BLaER1 treated with 17β-estradiol and CSF1 and Interleukin-3, amounts not matched to agents 10 nM and 100 nM (cell line): ENCODE data around the gene COX6B1.
"Not testable (repeated sequence)": the region's sequence is repeated elsewhere in the genome, so short reads cannot be mapped to it uniquely, and the experiment has no call there.

ENCODE experiments used
- H3K27ac ChIP-seq, 11 experiments: shearing (Covaris generic); formaldehyde crosslinking; 2 replicates each; pipeline ENCODE4 v1.8.1; 2022
- H3K27me3 ChIP-seq, 11 experiments: shearing (Covaris generic); formaldehyde crosslinking; 2 replicates each; pipeline ENCODE4 v1.8.1; 2022
- H3K36me3 ChIP-seq, 11 experiments: shearing (Covaris generic); formaldehyde crosslinking; 2 replicates each; pipeline ENCODE4 v1.8.1; 2022
- H3K4me1 ChIP-seq, 10 experiments: shearing (Covaris generic); formaldehyde crosslinking; 2 replicates each; pipeline ENCODE4 v1.8.1; 2022
- H3K4me2 ChIP-seq, 11 experiments: shearing (Covaris generic); formaldehyde crosslinking; 2 replicates each; pipeline ENCODE4 v1.8.1; 2022
- H3K4me3 ChIP-seq, 10 experiments: shearing (Covaris generic); formaldehyde crosslinking; 2 replicates each; pipeline ENCODE4 v1.8.1; 2022
- H3K9ac ChIP-seq, 11 experiments: shearing (Covaris generic); formaldehyde crosslinking; 2 replicates each; pipeline ENCODE4 v1.8.1; 2022
- H3K9me3 ChIP-seq, 11 experiments: shearing (Covaris generic); formaldehyde crosslinking; replicated peaks in 1 of 11; 2 replicates each; pipeline ENCODE4 v1.8.1; 2022
- H4K20me1 ChIP-seq, 11 experiments: shearing (Covaris generic); formaldehyde crosslinking; 2 replicates each; pipeline ENCODE4 v1.8.1; 2022
- Cebpa-rat ChIP-seq, 11 experiments: shearing (Covaris generic); IDR thresholded peaks; 2 replicates each; pipeline ENCODE4 v1.8.1; 2022

The COX6B1 gene

GRCh38 chr19:35645680-35646511 is 2.2 kb upstream of the COX6B1 start:
- Histone ChIP-seq H3K9ac (peak overlapping the region in 4 of 11 experiments; percentile 0 to 35 (median 16); a peak in 1 of 22 replicates), H3K4me1 (peaks cover 73 to 89% (median 82%) of the 10 kb centered on the region in 10 experiments), H3K27me3 (no peaks in the 10 kb centered on the region), H3K27ac (peak overlapping the region in 7 of 11 experiments; percentile 2 to 57 (median 40); a peak in 10 of 22 replicates), H4K20me1 (peaks cover 0 to 21% (median 11%) of the 10 kb centered on the region in 11 experiments; a peak in 14 of 22 replicates), H3K9me3 (no peaks in the 10 kb centered on the region), H3K36me3 (peaks cover 9 to 17% (median 14%) of the 10 kb centered on the region in 11 experiments), H3K4me3 (0 out of 20 replicates have a peak overlapping the region, but pooled peaks of 2 of the 10 experiments have one; percentile 68 to 75), H3K4me2 (peak overlapping the region; percentile 85 to 100 (median 91))
- no peak for TF ChIP-seq Cebpa-rat (IDR thresholded peaks at IDR 0.05)

GRCh38 chr19:35650581-35650980 is 2.5 kb downstream of the COX6B1 start:
- peak overlapping the region; percentile 90 to 97 (median 95); a peak in 20 of 22 replicates for H3K4me2 ChIP-seq
- peaks cover 6 to 60% (median 41%) of the 10 kb centered on the region in 11 experiments; a peak in 17 of 22 replicates for H4K20me1 ChIP-seq
- H3K9ac ChIP-seq = peak overlapping the region in 9 of 11 experiments; percentile 6 to 93 (median 19); a peak in 10 of 22 replicates
- H3K27ac ChIP-seq = no peak overlapping the region
- H3K27me3 ChIP-seq = no peaks in the 10 kb centered on the region
- H3K4me3 ChIP-seq = no peak overlapping the region; a peak in 1 of 20 replicates
- H3K4me1 ChIP-seq = peaks cover 35 to 51% (median 47%) of the 10 kb centered on the region in 10 experiments
- peaks cover 53 to 64% (median 58%) of the 10 kb centered on the region in 11 experiments for H3K36me3 ChIP-seq
- no peak for TF ChIP-seq Cebpa-rat (IDR thresholded peaks at IDR 0.05)
- H3K9me3 ChIP-seq = no peaks in the 10 kb centered on the region

- H3K4me3 ChIP-seq, H3K27me3 ChIP-seq, H3K9me3 ChIP-seq, H3K27ac ChIP-seq, H3K9ac ChIP-seq, H3K4me2 ChIP-seq: not testable (repeated sequence)
- peaks cover 15 to 86% (median 66%) of the 10 kb centered on the region in 11 experiments; a peak in 19 of 22 replicates for H4K20me1 ChIP-seq
- peaks cover 92 to 100% (median 97%) of the 10 kb centered on the region in 11 experiments for H3K36me3 ChIP-seq
- H3K4me1 ChIP-seq = peaks cover 9 to 18% (median 13%) of the 10 kb centered on the region in 10 experiments
These were observed 6.7 kb downstream of the COX6B1 start for GRCh38 chr19:35654828-35655227.

DNA sequence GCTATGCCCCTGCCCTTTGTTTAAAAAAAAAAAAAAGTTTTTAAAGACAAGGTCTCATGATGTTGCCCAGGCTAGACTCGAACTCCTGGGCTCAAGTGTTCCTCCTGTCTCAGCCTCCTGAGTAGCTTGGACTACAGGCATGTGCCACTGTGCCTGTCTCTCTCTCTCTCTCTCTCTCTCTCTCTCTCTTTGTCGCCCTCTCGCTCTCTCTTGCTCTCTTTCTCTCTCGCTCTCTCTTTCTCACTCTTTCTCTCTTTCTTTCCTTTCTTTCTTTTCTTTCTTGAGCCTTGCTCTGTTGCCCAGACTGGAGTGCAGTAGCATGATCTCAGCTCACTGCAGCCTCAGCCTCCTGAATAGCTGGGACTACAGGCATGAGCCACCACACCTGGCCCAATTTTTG is 7.5 kb downstream of the COX6B1 start:
- H3K27me3 ChIP-seq = no peaks in the 10 kb centered on the region
- H3K4me3 ChIP-seq = no peak overlapping the region
- no peak overlapping the region for H3K27ac ChIP-seq
- no peak overlapping the region; a peak in 1 of 22 replicates for H3K9ac ChIP-seq
- H3K4me1 ChIP-seq = peaks cover under 1 to 10% (median 6%) of the 10 kb centered on the region in 10 experiments; a peak in 19 of 20 replicates
- peaks cover 14 to 78% (median 59%) of the 10 kb centered on the region in 11 experiments; a peak in 19 of 22 replicates for H4K20me1 ChIP-seq
- TF ChIP-seq Cebpa-rat (IDR thresholded peaks at IDR 0.05) = no peak
- H3K36me3 ChIP-seq = peaks cover 85 to 97% (median 93%) of the 10 kb centered on the region in 11 experiments
- no peak overlapping the region for H3K4me2 ChIP-seq
- no peaks in the 10 kb centered on the region for H3K9me3 ChIP-seq

GRCh38 chr19:35656700-35657099 is 8.6 kb downstream of the COX6B1 start:
- H3K9me3 ChIP-seq = no peaks in the 10 kb centered on the region
- no peak overlapping the region for H3K9ac ChIP-seq
- no peak overlapping the region for H3K27ac ChIP-seq
- H4K20me1 ChIP-seq = peaks cover 9 to 67% (median 49%) of the 10 kb centered on the region in 11 experiments; a peak in 20 of 22 replicates
- peaks cover 74 to 86% (median 82%) of the 10 kb centered on the region in 11 experiments for H3K36me3 ChIP-seq
- no peaks in the 10 kb centered on the region for H3K4me1 ChIP-seq
- no peak overlapping the region for H3K4me2 ChIP-seq
- TF ChIP-seq Cebpa-rat (IDR thresholded peaks at IDR 0.05) = no peak
- H3K27me3 ChIP-seq = no peaks in the 10 kb centered on the region
- no peak overlapping the region for H3K4me3 ChIP-seq

GRCh38 chr19:35657904-35658700 is 10.0 kb downstream of the COX6B1 start:
- Histone ChIP-seq H3K36me3 (peaks cover 60 to 73% (median 68%) of the 10 kb centered on the region in 11 experiments), H3K9ac (no peak overlapping the region), H3K27me3 (no peaks in the 10 kb centered on the region), H3K4me2 (no peak overlapping the region), H3K27ac (no peak overlapping the region), H3K9me3 (no peaks in the 10 kb centered on the region), H4K20me1 (peaks cover 9 to 55% (median 46%) of the 10 kb centered on the region in 11 experiments; a peak in 20 of 22 replicates), H3K4me1 (peaks cover 0 to 3% (median 0%) of the 10 kb centered on the region in 10 experiments; a peak in 4 of 20 replicates), H3K4me3 (no peak overlapping the region)
- TF ChIP-seq Cebpa-rat (IDR thresholded peaks at IDR 0.05) = no peak

- Histone ChIP-seq H3K4me2 (no peak overlapping the region), H3K4me1 (peaks cover 0 to 11% (median 6%) of the 10 kb centered on the region in 10 experiments; a peak in 7 of 20 replicates), H3K27me3 (no peaks in the 10 kb centered on the region), H3K27ac (no peak overlapping the region), H3K9ac (no peak overlapping the region), H3K4me3 (no peak overlapping the region), H3K9me3 (no peaks in the 10 kb centered on the region), H3K36me3 (peaks cover 24 to 35% (median 31%) of the 10 kb centered on the region in 11 experiments), H4K20me1 (peaks cover 9 to 20% (median 17%) of the 10 kb centered on the region in 11 experiments; a peak in 19 of 22 replicates)
- no peak for TF ChIP-seq Cebpa-rat (IDR thresholded peaks at IDR 0.05)
These were observed 13.8 kb downstream of the COX6B1 start for GRCh38 chr19:35661995-35662340.

DNA sequence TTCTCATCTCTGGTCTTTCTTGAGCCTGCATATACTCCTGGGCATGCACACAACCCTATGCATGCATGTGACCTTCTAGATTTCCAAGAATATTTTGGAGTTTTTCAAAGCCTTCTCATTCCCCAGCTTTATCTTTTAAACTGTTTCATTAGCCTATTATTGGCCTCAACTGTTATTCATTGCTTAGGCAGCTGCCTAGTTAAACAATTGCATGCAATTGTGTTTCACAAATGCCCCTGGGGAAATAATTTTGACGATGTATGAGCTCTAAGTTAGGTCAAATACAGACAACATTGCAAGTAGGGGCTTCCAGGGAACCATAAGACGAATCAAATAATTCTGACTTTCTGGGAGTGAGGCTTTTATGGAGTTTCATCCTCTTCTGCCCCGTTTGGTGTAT is 15.9 kb downstream of the COX6B1 start:
- no peaks in the 10 kb centered on the region for H3K27me3 ChIP-seq

More for the DNA sequence above, 15.9 kb downstream of the COX6B1 start:
- H3K27ac ChIP-seq = no peak overlapping the region
- H3K9me3 ChIP-seq = no peaks in the 10 kb centered on the region
- peak overlapping the region in 1 of 11 experiments; percentile 10; a peak in 1 of 22 replicates for H3K4me2 ChIP-seq
- peaks cover 0 to under 1% (median 0%) of the 10 kb centered on the region in 11 experiments; a peak in 1 of 22 replicates for H4K20me1 ChIP-seq
- peaks cover 0 to 11% (median 6%) of the 10 kb centered on the region in 10 experiments; a peak in 7 of 20 replicates for H3K4me1 ChIP-seq
- H3K4me3 ChIP-seq = no peak overlapping the region
- TF ChIP-seq Cebpa-rat (IDR thresholded peaks at IDR 0.05) = no peak
- peaks cover 4 to 15% (median 11%) of the 10 kb centered on the region in 11 experiments for H3K36me3 ChIP-seq
- H3K9ac ChIP-seq = no peak overlapping the region
